Fibroblast of the conjunctiva (primary cell): ENCODE data around the gene QPCT.
"Not testable (repeated sequence)": the region's sequence is repeated elsewhere in the genome, so short reads cannot be mapped to it uniquely, and the experiment has no call there.

ENCODE experiments used
- DNase-seq: peaks from one replicate; pipeline ENCODE4 v3.0.0-alpha.2; 2010; ENCODE audit warnings: low read depth

QPCT gene

DNA sequence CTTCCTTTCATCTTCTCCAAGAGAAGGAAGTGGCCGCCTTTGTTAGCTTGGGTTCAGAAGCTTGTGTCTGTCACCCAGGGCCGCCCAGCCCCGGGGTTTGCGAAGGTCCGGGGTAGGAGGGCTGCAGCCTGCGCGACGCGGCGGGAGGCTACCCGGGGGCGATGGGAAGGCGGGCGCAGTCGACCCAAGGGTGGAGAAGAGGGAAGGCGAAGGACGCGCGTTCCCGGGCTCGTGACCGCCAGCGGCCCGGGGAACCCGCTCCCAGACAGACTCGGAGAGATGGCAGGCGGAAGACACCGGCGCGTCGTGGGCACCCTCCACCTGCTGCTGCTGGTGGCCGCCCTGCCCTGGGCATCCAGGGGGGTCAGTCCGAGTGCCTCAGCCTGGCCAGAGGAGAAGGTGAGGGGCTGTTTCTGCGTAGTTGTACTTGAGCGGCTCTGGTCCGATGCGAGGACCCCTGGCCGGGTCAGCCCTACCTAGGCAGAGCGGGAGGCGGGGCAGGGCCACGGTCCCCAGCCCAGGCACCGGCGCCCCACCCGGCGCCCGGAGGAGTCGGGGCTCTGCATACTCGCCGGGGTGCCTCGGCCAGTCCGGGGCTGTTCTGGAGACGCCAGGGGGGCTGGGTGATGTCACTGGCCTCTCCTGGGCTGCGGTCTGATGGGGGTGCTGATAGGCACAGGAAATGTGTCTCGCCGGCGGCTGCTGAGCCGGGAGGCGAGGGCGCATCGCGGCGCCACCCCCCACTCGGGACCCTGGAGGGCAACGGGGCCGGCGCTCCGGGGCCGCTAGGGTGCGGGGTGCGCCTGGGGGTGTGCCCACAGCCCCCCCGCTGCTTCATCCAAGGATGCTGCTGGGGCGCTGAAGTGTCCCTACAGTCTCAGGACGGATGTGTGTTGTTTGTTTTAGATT is at the start of gene QPCT:
Gene QPCT, plus strand, starts transcription at position 178 of the 909 bp plus-strand sequence. Its CDS starts 102 bp downstream, at position 280.
- no peak for DNase-seq

- DNase-seq: not testable (repeated sequence)
Observed at GRCh38 chr2:37294858-37295257, 49.6 kb upstream of the QPCT start.

- DNase-seq: no peak
Observed at GRCh38 chr2:37295469-37296073, 48.9 kb upstream of the QPCT start.

DNA sequence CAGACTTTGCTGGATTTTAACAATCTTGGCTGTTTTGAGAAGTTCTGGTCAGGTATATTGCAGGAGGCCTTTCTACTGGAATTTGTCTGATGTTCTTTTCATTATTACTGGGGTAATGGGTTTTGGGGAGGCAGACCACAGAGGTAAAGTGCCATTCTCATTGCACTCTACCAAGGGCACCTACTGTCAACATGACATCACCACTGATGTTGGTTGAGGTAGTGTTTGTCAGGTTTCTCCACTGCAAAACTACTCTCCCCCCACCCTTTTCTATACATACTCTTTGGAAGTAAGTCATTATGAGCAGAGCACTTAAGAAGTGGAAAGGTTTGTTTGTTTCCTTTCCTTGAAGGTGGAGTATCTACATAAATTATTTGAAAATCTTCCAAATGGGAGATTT is 46.8 kb upstream of the QPCT start:
- no peak for DNase-seq

DNA sequence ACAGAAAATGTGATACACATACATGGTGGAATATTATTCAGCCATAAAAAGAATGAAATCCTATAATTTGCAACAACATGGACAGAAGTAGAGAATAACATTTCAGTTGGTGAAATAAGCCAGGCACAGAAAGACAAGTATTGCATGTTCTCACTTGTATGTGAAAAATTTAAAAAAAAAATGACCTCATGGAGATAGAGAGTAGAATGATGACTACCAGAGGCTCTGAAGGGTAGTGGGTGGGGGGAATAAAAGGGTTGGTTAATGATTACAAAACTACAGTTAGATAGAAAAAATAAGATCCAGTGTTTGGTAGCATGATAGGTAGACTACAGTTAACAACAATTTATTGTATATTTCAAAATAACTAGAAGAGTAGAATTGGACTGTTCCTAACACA is 44.3 kb upstream of the QPCT start:
- DNase-seq: no peak

DNA sequence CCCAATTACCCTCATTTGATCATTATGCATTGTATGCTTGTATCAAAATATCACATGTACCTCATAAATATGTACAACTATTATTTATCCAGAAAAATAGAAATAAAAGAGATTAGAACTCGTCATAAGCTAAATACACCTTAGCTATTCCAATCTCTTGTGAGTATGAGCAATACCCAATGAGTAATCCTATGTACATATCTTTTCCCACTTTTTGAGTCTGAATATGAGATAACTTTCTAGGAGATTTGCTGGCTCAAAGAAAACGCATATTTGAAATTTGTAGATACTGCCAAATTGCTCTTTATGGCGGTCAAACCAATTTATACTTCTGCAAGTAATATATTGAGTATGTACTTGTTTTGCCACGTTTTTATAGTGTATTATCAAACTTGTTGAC is 43.9 kb upstream of the QPCT start:
- DNase-seq: no peak

- DNase-seq: no peak
Observed at GRCh38 chr2:37301408-37301807, 43.0 kb upstream of the QPCT start.

- no peak for DNase-seq
Observed at GRCh38 chr2:37302701-37303252, 41.7 kb upstream of the QPCT start.

DNA sequence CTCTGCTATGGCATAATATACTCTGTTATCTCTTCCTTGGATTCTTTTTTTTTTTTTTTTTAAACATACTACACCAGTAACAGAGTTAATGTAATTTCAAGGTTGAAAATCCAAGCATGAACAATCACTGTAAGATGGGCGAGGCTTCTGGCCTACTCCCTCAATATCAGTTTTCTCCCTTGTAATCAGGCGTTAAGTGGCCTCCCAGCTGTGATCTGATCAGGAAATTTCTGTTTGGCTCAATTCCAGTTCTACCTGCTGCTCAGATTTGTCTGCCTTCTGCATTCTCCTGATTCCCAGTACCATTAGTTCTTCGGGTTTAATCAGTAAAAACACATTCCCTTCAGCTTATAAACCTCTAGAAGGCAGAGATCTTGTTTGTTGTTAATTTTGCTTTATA is 38.4 kb upstream of the QPCT start:
- no peak for DNase-seq

DNA sequence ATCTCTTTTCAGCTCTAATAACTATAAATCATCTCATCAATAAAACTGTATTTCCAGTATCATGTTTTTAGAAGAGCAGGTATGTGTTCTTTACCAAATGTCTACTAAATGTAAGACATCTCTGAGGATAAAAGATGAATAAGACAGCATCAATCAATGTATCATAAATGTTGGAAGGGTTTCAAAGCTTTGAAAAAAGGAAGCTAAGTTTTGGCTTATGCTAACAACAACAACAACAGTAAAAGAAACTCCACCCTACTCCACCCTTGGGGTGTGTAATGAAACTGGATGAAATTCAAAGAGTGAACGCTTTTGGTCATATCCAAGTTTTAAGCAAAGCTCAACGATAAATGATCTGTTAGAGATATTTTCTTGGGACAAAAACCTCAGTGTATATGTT is 36.9 kb upstream of the QPCT start:
- no peak for DNase-seq

- no peak for DNase-seq
Observed at GRCh38 chr2:37315364-37315763, 29.1 kb upstream of the QPCT start.

GRCh38 chr2:37316181-37316580 is 28.2 kb upstream of the QPCT start:
- DNase-seq: no peak

DNA sequence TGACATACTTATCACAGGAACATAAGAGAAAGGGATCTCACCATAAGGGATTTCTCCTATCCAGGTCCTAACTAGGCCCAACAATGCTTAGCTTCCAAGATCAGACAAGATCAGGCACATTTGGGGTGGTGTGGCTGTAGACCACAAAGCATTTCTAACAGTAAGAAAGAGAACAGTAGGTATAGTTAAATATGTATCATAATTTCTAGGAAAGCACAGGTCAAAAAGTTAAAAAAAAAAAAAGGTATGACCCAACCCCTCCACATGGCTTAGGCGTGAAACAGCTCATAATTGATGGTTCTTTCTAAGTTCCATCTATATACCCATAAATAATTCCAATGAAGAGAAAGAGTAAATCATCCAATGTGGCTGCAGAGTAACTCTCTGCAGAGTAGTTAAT is 26.7 kb upstream of the QPCT start:
- no peak for DNase-seq

GRCh38 chr2:37318401-37318800 is 26.0 kb upstream of the QPCT start:
- peak; percentile 63 for DNase-seq

DNA sequence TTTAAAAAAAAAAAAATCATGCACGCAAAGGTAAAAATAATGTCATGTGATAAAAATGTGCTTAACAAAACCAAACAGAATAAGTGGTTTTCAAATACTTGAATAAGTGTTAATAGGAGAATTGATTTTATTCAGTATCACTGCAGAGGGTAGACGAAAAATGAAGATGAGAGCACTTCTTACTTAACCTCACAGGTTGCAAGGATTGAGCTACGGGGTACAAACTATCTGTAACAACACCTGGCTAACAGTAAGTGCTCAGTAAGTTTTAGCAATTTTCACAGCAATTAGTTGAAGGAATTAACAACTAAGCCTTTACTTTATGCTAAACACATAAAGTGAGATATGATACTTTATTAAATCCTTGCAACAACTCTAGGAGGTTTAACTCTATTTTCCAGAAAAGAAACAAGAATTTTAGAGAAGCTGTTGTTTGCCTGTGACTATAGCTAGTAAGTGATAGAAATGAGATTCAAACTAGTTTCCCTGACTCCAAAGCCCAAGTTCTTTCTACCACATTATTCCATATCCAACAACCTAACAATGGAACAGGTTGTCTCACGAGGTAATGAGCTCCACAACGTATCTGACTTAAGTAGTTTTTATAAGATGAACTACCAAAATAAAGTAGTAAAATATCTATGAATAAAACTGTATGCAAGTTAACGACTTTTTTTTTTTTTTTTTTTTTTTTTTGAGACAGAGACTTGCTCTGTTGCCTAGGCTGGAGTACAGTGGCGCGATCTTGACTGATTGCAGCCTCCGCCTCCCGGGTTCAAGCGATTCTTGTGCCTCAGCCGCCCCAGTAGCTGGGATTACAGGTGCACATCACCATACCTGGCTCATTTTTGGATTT is 24.4 kb upstream of the QPCT start:
- no peak for DNase-seq

DNA sequence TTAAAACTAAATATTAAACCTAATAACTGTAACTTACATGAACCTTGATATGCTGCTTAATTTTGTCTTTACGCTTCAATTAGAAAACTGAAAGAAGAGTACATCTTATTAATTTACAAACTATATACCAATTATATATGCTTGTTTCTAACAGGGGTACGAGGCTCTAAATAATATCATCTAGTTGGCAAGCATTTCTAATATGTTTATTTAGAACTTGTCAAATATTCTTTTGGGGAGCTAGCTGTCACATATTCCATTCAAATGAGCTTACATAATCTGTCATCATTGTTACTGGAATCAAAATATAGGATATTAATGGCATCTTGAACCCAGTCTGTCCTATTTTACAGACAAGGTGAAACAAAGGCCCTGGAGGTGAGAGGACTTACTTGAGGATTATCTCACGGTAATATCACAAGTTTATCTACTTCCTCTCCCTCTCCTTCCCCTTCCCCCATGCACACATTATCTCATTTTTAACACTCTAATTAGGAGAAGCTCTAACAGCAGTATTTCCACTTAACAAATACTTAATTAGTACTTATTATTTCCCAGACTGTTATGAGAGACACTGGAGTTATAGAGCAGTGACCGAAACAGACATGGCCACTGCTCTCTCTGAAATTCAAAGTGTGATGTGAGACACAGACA is 23.3 kb upstream of the QPCT start:
- no peak for DNase-seq

DNA sequence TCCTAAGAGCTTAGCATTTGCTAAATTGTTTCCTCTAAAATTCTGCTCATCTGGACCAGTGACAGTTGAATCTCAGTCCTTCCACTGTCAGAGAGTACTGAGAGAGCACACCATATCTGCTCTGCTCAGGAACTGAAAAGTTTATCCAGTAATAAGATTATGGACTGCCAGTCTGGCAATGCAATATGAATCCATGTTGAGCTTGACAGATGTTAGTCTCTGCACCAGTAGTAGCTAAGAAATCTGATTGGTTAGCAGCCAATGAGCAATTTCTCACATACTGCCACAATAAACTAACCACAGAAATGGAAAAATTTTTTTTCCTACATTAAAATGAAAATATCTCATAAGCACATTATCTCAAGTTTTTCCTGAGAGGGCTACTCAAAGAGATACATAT is 22.1 kb upstream of the QPCT start:
- peak; percentile 13 for DNase-seq

DNA sequence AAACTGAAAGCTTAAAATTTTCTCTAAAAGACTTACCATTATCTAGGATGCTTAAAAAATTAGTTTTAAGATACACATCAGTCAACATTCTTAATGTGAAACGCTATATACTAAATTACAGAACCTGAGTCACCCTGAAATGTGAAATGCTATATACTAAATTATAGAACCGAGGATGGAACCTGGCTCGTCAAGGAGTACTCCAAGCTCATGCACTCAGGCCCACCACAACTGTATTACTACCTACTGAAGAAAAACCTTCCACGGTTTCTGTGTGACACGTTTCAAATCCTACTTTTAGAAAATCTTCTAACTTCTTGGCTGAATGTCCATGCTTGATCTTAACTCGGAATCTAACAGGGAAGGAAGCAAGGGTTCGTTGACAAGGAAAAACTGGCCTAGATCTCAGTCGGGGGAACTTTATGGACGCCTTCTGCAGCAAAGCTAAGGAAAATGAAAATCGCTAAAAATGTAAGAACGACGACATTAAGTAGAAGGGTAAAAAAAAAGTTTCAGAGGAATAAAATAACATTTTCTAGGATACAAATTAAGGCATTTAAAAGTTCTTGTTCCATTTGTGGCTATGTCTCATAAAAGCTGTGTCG is 21.2 kb upstream of the QPCT start:
- DNase-seq: no peak

DNA sequence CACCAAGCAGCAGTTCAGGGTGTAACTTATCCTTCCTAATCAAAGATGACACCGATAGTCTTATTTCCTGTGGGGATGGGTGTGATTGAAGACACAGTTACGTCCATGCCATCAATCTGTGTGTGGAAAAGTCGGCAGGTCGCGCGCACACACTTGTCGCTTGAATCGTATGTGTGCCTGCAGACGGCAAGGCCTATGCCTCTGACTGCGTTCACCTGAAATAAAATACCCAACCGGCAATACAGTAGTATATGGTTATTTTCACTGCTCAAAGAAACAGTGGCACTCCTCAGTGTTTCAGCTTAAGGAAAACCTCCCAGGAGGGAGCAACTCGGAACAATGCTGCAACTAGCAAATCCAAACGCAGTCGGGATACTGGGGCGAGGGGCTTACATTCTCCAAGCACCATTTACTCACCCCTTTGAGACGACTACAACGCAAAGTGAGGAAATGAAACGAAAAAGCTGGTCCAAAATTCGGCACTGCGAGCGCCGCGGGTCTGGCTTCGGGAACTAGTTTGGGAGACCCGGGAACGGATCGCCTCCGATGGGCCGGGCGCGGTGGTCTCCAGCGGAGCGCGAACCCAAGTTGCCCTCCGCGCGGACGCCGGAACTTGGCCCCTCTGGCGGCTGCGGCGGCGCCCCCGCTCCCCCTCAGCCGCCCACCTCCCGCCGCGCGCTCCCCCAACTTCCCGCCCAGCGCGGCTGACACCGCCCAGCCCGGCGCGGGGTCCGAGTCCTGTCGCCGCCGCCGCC is 20.5 kb upstream of the QPCT start:
- DNase-seq: no peak

DNA sequence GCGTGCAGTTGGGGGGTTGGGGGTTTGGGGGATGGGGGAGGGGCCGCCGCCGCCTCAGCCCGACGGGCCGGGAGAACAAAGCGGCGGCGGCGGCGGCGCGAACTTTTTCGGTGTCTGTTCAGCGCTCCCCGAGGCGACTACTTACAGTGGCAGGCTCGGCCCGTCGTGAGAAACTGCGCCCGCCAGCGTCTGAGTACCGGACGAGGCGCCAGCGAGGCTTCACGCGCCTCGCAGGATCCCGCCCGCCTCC is 20.0 kb upstream of the QPCT start:
- DNase-seq: peak; percentile 43
